NCI-H446 (cell line): ENCODE results near the gene OTUD3.
"Not testable (repeated sequence)": the region's sequence is repeated elsewhere in the genome, so short reads cannot be mapped to it uniquely, and the experiment has no call there.

Experiments used
- DNase-seq, 2 experiments: peaks; one replicate each; lab custom pipeline; 2025; lab: John Stamatoyannopoulos, UW

The OTUD3 gene

DNA sequence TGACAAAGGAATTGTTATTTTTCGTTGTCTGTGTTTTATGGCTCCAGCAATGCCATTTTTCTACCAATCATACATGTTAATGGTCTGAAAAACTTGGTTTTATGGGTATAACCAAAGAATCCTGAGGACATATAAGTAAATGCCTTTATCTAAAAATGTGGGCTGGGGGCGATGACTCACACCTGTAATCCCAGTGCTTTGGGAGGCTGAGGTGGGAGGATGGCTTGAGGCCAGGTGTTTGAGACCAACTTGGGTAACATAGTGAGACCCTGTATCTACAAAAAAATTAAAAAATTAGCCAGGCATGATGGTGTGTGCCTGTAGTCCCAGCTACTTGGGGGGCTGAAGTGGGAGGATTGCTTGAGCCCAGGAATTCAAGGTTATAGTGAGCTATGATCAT lies 12.7 kb upstream of the OTUD3 start:
- DNase-seq: not testable (repeated sequence)

DNA sequence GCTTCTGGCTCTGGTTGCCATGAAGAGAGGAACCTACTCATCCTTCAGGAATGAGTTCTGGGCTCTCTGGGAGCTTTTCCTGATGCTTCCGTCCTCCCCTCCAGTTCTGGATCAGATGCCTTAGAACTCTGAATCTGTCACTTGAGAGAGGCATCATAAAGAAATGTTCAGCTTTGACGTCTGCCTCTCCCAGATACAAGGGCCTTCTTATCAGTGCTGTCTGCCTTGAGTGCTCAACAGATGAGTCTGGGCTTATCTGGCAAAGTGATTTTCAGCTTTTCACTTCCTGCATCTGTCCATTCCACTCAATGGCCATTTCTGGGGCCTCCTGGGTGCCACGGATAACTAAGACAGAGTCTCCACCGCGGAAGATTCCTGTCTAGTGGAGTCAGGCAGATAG lies 12.3 kb upstream of the OTUD3 start:
- no peak for DNase-seq

DNA sequence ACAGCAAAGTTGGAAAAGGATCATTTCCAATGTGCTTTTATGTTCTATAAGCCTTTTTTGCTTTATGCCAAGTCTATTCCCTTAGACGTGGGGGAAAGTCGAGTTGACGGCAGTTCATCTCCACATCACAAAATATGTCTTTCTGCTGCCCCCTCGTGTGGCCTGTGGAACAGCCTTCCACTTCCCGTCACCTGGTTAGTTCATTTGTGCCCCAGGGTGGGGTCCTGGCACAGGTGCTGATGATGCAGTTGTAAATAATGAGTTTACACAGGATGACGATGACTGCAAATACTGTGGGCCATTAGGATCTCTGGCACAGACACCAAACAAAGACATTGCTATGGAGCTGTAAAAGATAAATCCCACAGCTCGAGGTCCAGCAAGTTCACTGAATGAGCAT lies 10.0 kb upstream of the OTUD3 start:
- no peak for DNase-seq

GRCh38 chr1:19877181-19877750 lies 4.9 kb upstream of the OTUD3 start:
- DNase-seq: no peak

DNA sequence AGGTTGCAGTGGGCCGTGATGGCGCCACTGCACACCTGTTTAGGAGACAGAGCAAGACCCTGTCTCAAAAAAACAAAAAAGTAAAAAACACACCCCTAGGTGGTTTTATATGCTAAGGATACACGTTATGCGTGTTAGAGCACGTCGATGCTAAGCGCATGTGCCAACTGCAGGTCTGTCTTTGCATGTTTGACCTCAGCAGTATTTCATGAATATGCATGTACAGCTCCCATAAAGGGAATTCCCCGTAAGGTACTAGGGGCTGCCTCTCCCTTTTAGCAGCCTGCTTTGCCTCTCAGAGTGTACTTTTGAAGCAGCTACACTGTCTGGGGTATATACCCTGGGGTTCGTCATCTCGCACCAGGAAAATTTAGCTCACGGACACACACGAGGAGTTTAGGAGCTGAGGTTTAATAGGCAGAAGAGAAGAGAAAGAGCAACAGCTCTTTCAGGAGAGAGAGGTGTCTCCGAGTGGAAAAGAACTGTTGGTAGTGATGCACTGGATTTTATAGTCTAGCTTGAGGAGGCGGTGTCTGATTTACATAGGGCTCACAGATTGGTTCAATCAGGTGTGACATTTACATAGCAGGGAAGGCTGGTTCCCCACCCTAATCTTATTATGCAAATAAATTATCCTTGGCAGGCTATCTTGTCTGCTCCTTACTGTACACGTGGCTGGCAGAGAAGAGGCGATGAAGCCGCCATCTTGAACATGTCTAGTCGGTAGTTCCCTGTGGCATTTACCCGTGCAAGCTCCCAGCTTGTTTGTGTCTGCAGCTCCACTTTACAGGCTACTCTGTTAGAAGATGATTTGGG lies 4.2 kb upstream of the OTUD3 start:
- DNase-seq: peak; percentile 14 to 75

GRCh38 chr1:19878637-19878985 lies 3.6 kb upstream of the OTUD3 start:
- no peak for DNase-seq

DNA sequence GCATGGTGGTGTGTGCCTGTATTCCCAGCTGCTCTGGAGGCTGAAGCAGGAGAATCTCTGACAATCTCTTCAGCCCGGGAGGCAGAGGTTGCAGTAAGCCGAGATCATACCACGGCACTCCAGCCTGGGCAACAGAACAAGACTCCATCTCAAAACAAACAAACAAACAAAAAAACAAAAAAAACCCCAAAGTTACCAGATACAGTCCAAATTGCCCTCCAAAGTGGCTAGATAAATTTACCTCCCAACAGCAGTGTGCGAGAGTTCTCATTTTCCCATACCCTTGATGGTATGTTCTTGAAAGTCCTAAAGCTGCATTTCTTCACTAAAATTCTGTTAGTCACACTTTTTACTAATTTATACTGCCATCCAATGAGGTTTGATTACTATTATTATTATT lies 3.0 kb upstream of the OTUD3 start:
- no peak for DNase-seq

- DNase-seq: no peak
These were observed 2.5 kb upstream of the OTUD3 start for GRCh38 chr1:19879661-19880060.

DNA sequence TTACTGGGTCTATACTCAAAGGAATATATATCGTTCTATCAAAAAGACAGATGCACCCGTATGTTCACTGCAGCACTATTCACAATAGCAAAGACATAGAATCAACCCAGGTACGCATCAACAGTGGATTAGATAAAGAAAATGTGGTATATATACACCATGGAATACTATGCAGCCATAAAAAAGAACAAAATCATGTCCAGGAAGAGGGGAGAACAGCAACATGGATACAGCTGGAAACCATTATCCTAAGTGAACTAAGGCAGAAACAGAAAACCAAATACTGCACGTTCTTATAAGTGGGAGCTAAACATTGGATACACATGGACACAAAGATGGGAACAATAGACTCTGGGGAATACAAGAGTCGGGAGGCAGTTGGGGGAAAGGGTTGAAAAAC lies 1.4 kb upstream of the OTUD3 start:
- DNase-seq: not testable (repeated sequence)

DNA sequence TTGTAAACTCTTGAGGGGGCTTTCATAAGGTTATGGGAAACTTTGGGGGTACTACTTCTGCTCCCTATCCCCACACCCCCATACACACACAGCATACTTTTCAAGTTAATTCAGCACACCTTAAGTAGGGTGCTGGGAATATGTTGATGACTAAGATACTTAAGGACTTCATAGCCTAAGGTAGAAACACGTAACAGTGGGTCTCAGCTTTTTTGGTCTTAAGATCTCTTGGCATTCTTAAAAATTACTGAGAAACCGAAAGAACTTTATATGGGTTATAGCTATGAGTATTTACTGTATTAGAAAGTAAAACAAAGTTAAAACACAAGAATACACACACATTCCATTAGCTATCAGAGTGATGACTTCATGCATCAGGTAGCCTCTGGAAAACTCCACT lies 2.1 kb downstream of the OTUD3 start:
- no peak for DNase-seq

GRCh38 chr1:19885821-19886220 lies 3.6 kb downstream of the OTUD3 start:
- DNase-seq: no peak

DNA sequence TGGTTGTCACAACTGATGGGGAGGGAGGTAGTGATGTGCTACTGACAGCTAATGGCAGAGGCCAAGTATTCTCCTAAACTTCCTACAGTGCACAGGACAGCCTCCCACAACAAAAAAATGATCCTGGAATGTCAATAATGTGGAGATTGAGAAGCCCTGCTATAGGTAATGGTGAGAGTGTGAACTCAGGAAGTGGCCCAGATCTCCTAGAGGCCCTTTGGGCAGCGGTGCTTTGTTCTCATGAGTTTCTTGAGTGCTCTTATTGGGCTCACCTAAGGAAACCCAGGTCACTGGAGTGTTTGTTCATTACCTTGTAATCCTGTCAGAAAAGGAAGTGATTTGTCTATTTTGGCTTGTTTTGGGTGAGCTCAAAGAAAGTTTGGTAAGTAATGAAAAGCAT lies 5.9 kb downstream of the OTUD3 start:
- DNase-seq: no peak

- DNase-seq: no peak
These were observed 7.5 kb downstream of the OTUD3 start for GRCh38 chr1:19889656-19890055.

- DNase-seq: no peak
These were observed 9.9 kb downstream of the OTUD3 start for GRCh38 chr1:19892129-19892528.

GRCh38 chr1:19892628-19893168 lies 10.5 kb downstream of the OTUD3 start:
- DNase-seq: no peak

GRCh38 chr1:19893687-19894086 lies 11.5 kb downstream of the OTUD3 start:
- no peak for DNase-seq

- no peak for DNase-seq
These were observed 12.0 kb downstream of the OTUD3 start for GRCh38 chr1:19894218-19894617.

GRCh38 chr1:19901653-19902052 lies 19.5 kb downstream of the OTUD3 start:
- DNase-seq: no peak

- no peak for DNase-seq
These were observed 21.4 kb downstream of the OTUD3 start for GRCh38 chr1:19903621-19904020.

- no peak for DNase-seq
These were observed 25.3 kb downstream of the OTUD3 start for GRCh38 chr1:19907456-19907855.

- no peak for DNase-seq
These were observed 27.2 kb downstream of the OTUD3 start for GRCh38 chr1:19909392-19909791.

GRCh38 chr1:19909971-19910370 lies 27.8 kb downstream of the OTUD3 start:
- DNase-seq: no peak

DNA sequence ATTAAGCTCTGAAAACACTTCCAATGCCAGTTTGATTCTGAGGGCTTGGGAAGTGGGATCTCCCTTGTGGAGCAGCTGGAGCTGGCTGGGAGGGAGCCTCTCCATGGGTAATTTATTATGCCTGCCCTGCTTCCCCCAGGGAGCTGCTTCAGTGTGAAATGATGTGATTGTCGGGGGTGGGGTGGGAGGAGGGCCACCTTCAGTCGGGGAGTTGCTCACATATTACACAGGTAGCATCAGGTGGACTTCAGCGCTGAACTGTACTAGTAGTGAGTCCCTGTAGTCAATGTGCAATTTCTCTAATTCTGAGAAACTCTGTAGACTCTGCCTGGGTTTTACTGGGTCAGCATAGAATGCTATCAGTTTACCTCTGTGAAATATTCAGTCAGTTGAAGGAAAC lies 28.5 kb downstream of the OTUD3 start:
- no peak for DNase-seq

GRCh38 chr1:19918057-19918456 lies 35.9 kb downstream of the OTUD3 start:
- peak; percentile 72 to 86 for DNase-seq
